Parathyroid adenoma (tissue), 2 donors: Measurements from ENCODE around the gene HBB.

Experiments used
- H2AFZ ChIP-seq: fragments of 300-600 bp; sonication (generic); one replicate; pipeline ENCODE4 v1.7.0; 2017; ENCODE audit warnings: antibody characterized with exemption, mild to moderate bottlenecking
- H3K27ac ChIP-seq: fragments of 300-600 bp; sonication (generic); one replicate; pipeline ENCODE4 v1.7.0; 2017
- H3K27me3 ChIP-seq: fragments of 300-600 bp; sonication (generic); one replicate; pipeline ENCODE4 v1.7.0; 2017; ENCODE audit warnings: low read length; ENCODE audit not compliant: control insufficient read depth, insufficient read depth
- H3K36me3 ChIP-seq: fragments of 300-600 bp; sonication (generic); one replicate; pipeline ENCODE4 v1.7.0; 2017; ENCODE audit warnings: low read length; ENCODE audit not compliant: control insufficient read depth, insufficient read depth
- H3K4me1 ChIP-seq: fragments of 300-600 bp; sonication (generic); one replicate; pipeline ENCODE4 v1.7.0; 2017; ENCODE audit warnings: control low read depth
- H3K4me2 ChIP-seq: fragments of 300-600 bp; sonication (generic); one replicate; pipeline ENCODE4 v1.7.0; 2017; ENCODE audit warnings: low read length
- H3K4me3 ChIP-seq: fragments of 300-600 bp; sonication (generic); one replicate; pipeline ENCODE4 v1.7.0; 2017; ENCODE audit warnings: low read depth, low read length
- H3K79me2 ChIP-seq: fragments of 300-600 bp; sonication (generic); one replicate; pipeline ENCODE4 v1.7.0; 2017; ENCODE audit warnings: control low read depth
- H3K9ac ChIP-seq: fragments of 300-600 bp; sonication (generic); one replicate; pipeline ENCODE4 v1.7.0; 2017; ENCODE audit warnings: mild to moderate bottlenecking
- H3K9me3 ChIP-seq: fragments of 300-600 bp; sonication (generic); one replicate; pipeline ENCODE4 v1.7.0; 2017; ENCODE audit warnings: low read length; ENCODE audit not compliant: control insufficient read depth
- CTCF ChIP-seq: fragments of 300-600 bp; sonication (generic); IDR thresholded peaks from one replicate; pipeline ENCODE4 v1.7.0; 2017; ENCODE audit warnings: antibody characterized with exemption, mild to moderate bottlenecking
- donor health status: primary hyperparathyroidism.

The HBB gene

GRCh38 chr11:5200582-5200981 is 26.3 kb downstream of the HBB start, which contains the start of gene OR51V1:
TSS of gene OR51V1 (minus strand) at chr11:5200682. CDS start at chr11:5200682, 0 bp downstream.
- H2AFZ ChIP-seq, result no peak within 1 kb of the TSS
- H3K4me1 ChIP-seq, result no peaks in the 10 kb centered on the region
- no peak for TF ChIP-seq CTCF
- H3K79me2 ChIP-seq, result no peaks in the 10 kb centered on the region
- no peaks in the 10 kb centered on the region for H3K36me3 ChIP-seq
- H3K27me3 ChIP-seq, result no peaks in the 10 kb centered on the region
- no peak within 1 kb of the TSS for H3K4me3 ChIP-seq
- H3K9me3 ChIP-seq, result no peaks in the 10 kb centered on the region
- H3K27ac ChIP-seq, result no peak within 1 kb of the TSS
- no peak within 1 kb of the TSS for H3K9ac ChIP-seq
- H3K4me2 ChIP-seq, result no peak within 1 kb of the TSS

GRCh38 chr11:5198285-5198684 is 28.6 kb downstream of the HBB start:
- no peaks in the 10 kb centered on the region for H3K36me3 ChIP-seq
- TF ChIP-seq CTCF, result no peak
- no peak overlapping the region for H3K9ac ChIP-seq
- no peak overlapping the region for H3K4me2 ChIP-seq
- no peaks in the 10 kb centered on the region for H3K79me2 ChIP-seq
- no peak overlapping the region for H3K4me3 ChIP-seq
- H3K9me3 ChIP-seq, result no peaks in the 10 kb centered on the region
- no peaks in the 10 kb centered on the region for H3K27me3 ChIP-seq
- no peaks in the 10 kb centered on the region for H3K4me1 ChIP-seq
- H3K27ac ChIP-seq, result no peak overlapping the region
- H2AFZ ChIP-seq, result no peak overlapping the region

- Histone ChIP-seq H3K27me3 (no peaks in the 10 kb centered on the region), H3K9me3 (no peaks in the 10 kb centered on the region), H3K9ac (no peak overlapping the region), H3K79me2 (no peaks in the 10 kb centered on the region), H3K27ac (no peak overlapping the region), H2AFZ (no peak overlapping the region), H3K4me2 (no peak overlapping the region), H3K4me3 (no peak overlapping the region), H3K36me3 (no peaks in the 10 kb centered on the region), H3K4me1 (no peaks in the 10 kb centered on the region)
- no peak for TF ChIP-seq CTCF
Measured at GRCh38 chr11:5197536-5197935, 29.3 kb downstream of the HBB start.

GRCh38 chr11:5196731-5197130 is 30.1 kb downstream of the HBB start:
- H3K4me1 ChIP-seq, result no peaks in the 10 kb centered on the region
- H3K9ac ChIP-seq, result no peak overlapping the region
- H3K4me2 ChIP-seq, result no peak overlapping the region
- no peaks in the 10 kb centered on the region for H3K79me2 ChIP-seq
- H3K36me3 ChIP-seq, result no peaks in the 10 kb centered on the region
- H3K9me3 ChIP-seq, result no peaks in the 10 kb centered on the region
- no peak overlapping the region for H2AFZ ChIP-seq
- no peak overlapping the region for H3K27ac ChIP-seq
- no peaks in the 10 kb centered on the region for H3K27me3 ChIP-seq
- no peak for TF ChIP-seq CTCF
- no peak overlapping the region for H3K4me3 ChIP-seq

GRCh38 chr11:5196067-5196466 is 30.8 kb downstream of the HBB start:
- Histone ChIP-seq H3K27ac (no peak overlapping the region), H3K4me1 (no peaks in the 10 kb centered on the region), H3K4me3 (no peak overlapping the region), H3K36me3 (no peaks in the 10 kb centered on the region), H3K27me3 (no peaks in the 10 kb centered on the region), H3K9me3 (no peaks in the 10 kb centered on the region), H3K79me2 (no peaks in the 10 kb centered on the region), H2AFZ (no peak overlapping the region), H3K4me2 (no peak overlapping the region), H3K9ac (no peak overlapping the region)
- no peak for TF ChIP-seq CTCF
